Measurements from ENCODE around the gene DPP7.

GRCh38 chr9:137076636-137077009 lies 37.9 kb downstream of the DPP7 start:
- TF ChIP-seq CTCF (IDR thresholded peaks at IDR 0.05; ENCODE audit: low read length) (no peak), EZH2phosphoT487 (IDR thresholded peaks at IDR 0.05; ENCODE audit: low read length) (no peak)

Data from MM.1S (cell line).